Smooth muscle cell (in vitro differentiated cells): ENCODE results near the gene CIITA. TPM values are rescaled to one million over a fixed set of nuclear protein-coding genes. Genes with fewer than 3 reads are reported as not detected.
A peak's percentile ranks its signal among the peaks of the same experiment; 100 is the strongest.

Source experiments
- DNase-seq: peaks from one replicate; lab custom pipeline; 2025; ENCODE audit not compliant: unreplicated experiment; lab: John Stamatoyannopoulos, UW
- H2AFZ ChIP-seq: fragments of 200-600 bp; sonication (generic); 2 replicates; pipeline ENCODE4 v1.6.0; 2016; ENCODE audit warnings: antibody characterized with exemption, low read depth, mild to moderate bottlenecking
- H3F3A ChIP-seq: fragments of 200-600 bp; sonication (generic); 2 replicates; pipeline ENCODE4 v1.6.0; 2017; ENCODE audit warnings: antibody characterized with exemption, low read depth
- H3K27ac ChIP-seq: fragments of 200-600 bp; sonication (generic); 2 replicates; pipeline ENCODE4 v1.5.1; 2016; ENCODE audit warnings: low read depth, mild to moderate bottlenecking
- H3K27me3 ChIP-seq: fragments of 200-600 bp; sonication (generic); 2 replicates; pipeline ENCODE4 v1.6.1; 2016; ENCODE audit warnings: low read depth, mild to moderate bottlenecking
- H3K36me3 ChIP-seq: fragments of 200-600 bp; sonication (generic); 2 replicates; pipeline ENCODE4 v1.5.1; 2016; ENCODE audit warnings: low read depth
- H3K4me1 ChIP-seq: fragments of 200-600 bp; sonication (generic); 2 replicates; pipeline ENCODE4 v1.5.1; 2016; ENCODE audit warnings: low read depth
- H3K4me2 ChIP-seq: fragments of 200-600 bp; sonication (generic); 2 replicates; pipeline ENCODE4 v1.6.0; 2016; ENCODE audit warnings: mild to moderate bottlenecking
- H3K4me3 ChIP-seq: fragments of 200-600 bp; sonication (generic); 2 replicates; pipeline ENCODE4 v1.5.1; 2016; ENCODE audit warnings: mild to moderate bottlenecking
- H3K79me2 ChIP-seq: fragments of 200-600 bp; sonication (generic); 2 replicates; pipeline ENCODE4 v1.6.0; 2016; ENCODE audit warnings: low read depth, mild to moderate bottlenecking
- H3K9ac ChIP-seq: fragments of 200-600 bp; sonication (generic); 2 replicates; pipeline ENCODE4 v1.6.0; 2016; ENCODE audit warnings: low read depth
- H3K9me3 ChIP-seq: fragments of 200-600 bp; sonication (generic); replicated peaks from 2 replicates; pipeline ENCODE4 v1.5.1; 2016; ENCODE audit warnings: low read depth
- H4K20me1 ChIP-seq: fragments of 200-600 bp; sonication (generic); 2 replicates; pipeline ENCODE4 v1.6.0; 2016; ENCODE audit warnings: low read depth
- CTCF ChIP-seq: fragments of 200-600 bp; sonication (generic); IDR thresholded peaks from 2 replicates; pipeline ENCODE4 v1.5.1; 2017; ENCODE audit warnings: borderline replicate concordance, mild to moderate bottlenecking, antibody characterized with exemption; ENCODE audit not compliant: insufficient read depth, poor library complexity, severe bottlenecking
- whole genome bisulfite sequencing: methylation state at CpG from one replicate; pipeline ENCODE4 v1.1.7; 2016; ENCODE audit warnings: low lambda C conversion rate; 5-methylcytosine and 5-hydroxymethylcytosine counted together
- polyA plus RNA-seq: library from polyadenylated mRNA; unstranded; fragments of >200 nt; fragmentation: Nextera tagmentation; extraction: Ambion mirVana; gene quantifications from 2 replicates; pipeline ENCODE4 v1.2.1, GENCODE V29; 2016
- total RNA-seq: library from RNA; depleted of rRNA; stranded (reverse); fragments of >200 nt; gene quantifications from 2 replicates; pipeline ENCODE4 v1.2.3, GENCODE V29; 2014

CIITA gene
- total and polyA plus RNA-seq, 2 experiments from 2014 or later = 0.31 TPM; not detected in 1

GRCh38 chr16:10980813-10981212, 103.8 kb downstream of the CIITA start:
- no peak for TF ChIP-seq CTCF
- Histone ChIP-seq H3K36me3 (no peaks in the 10 kb centered on the region), H3K4me3 (no peak overlapping the region), H3K79me2 (no peaks in the 10 kb centered on the region), H3K4me2 (no peak overlapping the region), H3K27ac (no peak overlapping the region), H3K4me1 (peaks cover 6% of the 10 kb centered on the region), H3K9me3 (no peaks in the 10 kb centered on the region), H4K20me1 (peaks cover 4% of the 10 kb centered on the region), H3K9ac (no peak overlapping the region), H3F3A (peaks cover 7% of the 10 kb centered on the region), H2AFZ (no peak overlapping the region), H3K27me3 (no peaks in the 10 kb centered on the region)
- WGBS = 95% methylated on average over 3 of the region's 3 CpGs
- DNase-seq = no peak

GRCh38 chr16:10981697-10982216, 104.8 kb downstream of the CIITA start:
- H3K27me3 ChIP-seq = no peaks in the 10 kb centered on the region
- no peak overlapping the region for H3K27ac ChIP-seq
- H3K9ac ChIP-seq = no peak overlapping the region
- peaks cover 5% of the 10 kb centered on the region for H3F3A ChIP-seq
- H3K9me3 ChIP-seq = no peaks in the 10 kb centered on the region
- H2AFZ ChIP-seq = no peak overlapping the region
- H3K36me3 ChIP-seq = no peaks in the 10 kb centered on the region
- no peaks in the 10 kb centered on the region for H3K79me2 ChIP-seq
- 89% methylated on average over 4 of the region's 4 CpGs for WGBS
- no peak overlapping the region for H3K4me2 ChIP-seq
- H4K20me1 ChIP-seq = peaks cover 4% of the 10 kb centered on the region
- peak; percentile 22 for TF ChIP-seq CTCF
- no peak overlapping the region for H3K4me3 ChIP-seq
- no peak for DNase-seq
- peaks cover 6% of the 10 kb centered on the region for H3K4me1 ChIP-seq

- H4K20me1 ChIP-seq = peaks cover 4% of the 10 kb centered on the region
- no peaks in the 10 kb centered on the region for H3K79me2 ChIP-seq
- no peak overlapping the region for H3K4me2 ChIP-seq
- no peak for TF ChIP-seq CTCF
- no peak overlapping the region for H2AFZ ChIP-seq
- H3F3A ChIP-seq = peaks cover 5% of the 10 kb centered on the region
- no peak overlapping the region for H3K9ac ChIP-seq
- no peaks in the 10 kb centered on the region for H3K36me3 ChIP-seq
- no peaks in the 10 kb centered on the region for H3K27me3 ChIP-seq
- H3K4me3 ChIP-seq = no peak overlapping the region
- WGBS = 70% methylated on average over 15 of the region's 15 CpGs
- peaks cover 6% of the 10 kb centered on the region for H3K4me1 ChIP-seq
- DNase-seq = no peak
- H3K27ac ChIP-seq = peak overlapping the region; percentile 43
- no peaks in the 10 kb centered on the region for H3K9me3 ChIP-seq
These were observed 105.6 kb downstream of the CIITA start for GRCh38 chr16:10982465-10983150.

- TF ChIP-seq CTCF = no peak
- H3K36me3 ChIP-seq = no peaks in the 10 kb centered on the region
- peaks cover 6% of the 10 kb centered on the region for H3K4me1 ChIP-seq
- H3K27ac ChIP-seq = no peak overlapping the region
- H3K27me3 ChIP-seq = no peaks in the 10 kb centered on the region
- no peak overlapping the region for H3K9ac ChIP-seq
- H3F3A ChIP-seq = peaks cover 5% of the 10 kb centered on the region
- H4K20me1 ChIP-seq = peaks cover 4% of the 10 kb centered on the region
- DNase-seq = no peak
- H2AFZ ChIP-seq = no peak overlapping the region
- H3K4me3 ChIP-seq = no peak overlapping the region
- 92% methylated on average over 8 of the region's 8 CpGs for WGBS
- H3K4me2 ChIP-seq = no peak overlapping the region
- no peaks in the 10 kb centered on the region for H3K79me2 ChIP-seq
- no peaks in the 10 kb centered on the region for H3K9me3 ChIP-seq
These were observed 106.2 kb downstream of the CIITA start for GRCh38 chr16:10983159-10983558.
